CD14-positive monocyte (primary cell): ENCODE measurements around the gene CCN2. TPM values are rescaled to one million over a fixed set of nuclear protein-coding genes. Genes with fewer than 3 reads are reported as not detected.

Experiments used
- DNase-seq, 3 donors: peaks; one replicate each; pipeline ENCODE4 v3.0.0-alpha.2; 2011 to 2022
- H2AFZ ChIP-seq: 2 replicates; pipeline ENCODE4 v1.6.0; 2012; ENCODE audit warnings: mild to moderate bottlenecking, low read depth, low read length, inconsistent platforms; ENCODE audit not compliant: insufficient read depth, poor library complexity, severe bottlenecking
- H3K27ac ChIP-seq, 2 donors: 1 replicate in 1 of 2; 2 replicates in 1 of 2; pipeline ENCODE4 v1.5.1; 2012 to 2013; ENCODE audit warnings: low read length in 2 of 2, control low read depth in 1 of 2, inconsistent platforms in 1 of 2, low read depth in 1 of 2, mild to moderate bottlenecking in 1 of 2
- H3K27me3 ChIP-seq, 2 donors: one replicate each; pipeline versions ENCODE4 v1.6.0 to v1.6.1; 2011 to 2013; ENCODE audit warnings: low read length in 2 of 2; ENCODE audit not compliant: control insufficient read depth in 2 of 2, insufficient read depth in 2 of 2
- H3K36me3 ChIP-seq, 2 donors: replicated peaks in 1 of 2; 1 replicate in 1 of 2; 2 replicates in 1 of 2; pipeline versions ENCODE4 v1.5.1 to v1.6.1; 2012 to 2013; ENCODE audit warnings: low read length in 2 of 2, control low read depth in 1 of 2, inconsistent platforms in 1 of 2, mild to moderate bottlenecking in 1 of 2; ENCODE audit not compliant: insufficient read depth in 2 of 2, control insufficient read depth in 1 of 2
- H3K4me1 ChIP-seq, 2 donors: 1 replicate in 1 of 2; 2 replicates in 1 of 2; pipeline versions ENCODE4 v1.5.1 to v1.6.1; 2012 to 2013; ENCODE audit warnings: low read length in 2 of 2, control low read depth in 1 of 2, inconsistent platforms in 1 of 2, mild to moderate bottlenecking in 1 of 2, moderate library complexity in 1 of 2; ENCODE audit not compliant: insufficient read depth in 2 of 2, control insufficient read depth in 1 of 2
- H3K4me2 ChIP-seq: replicated peaks from 2 replicates; pipeline ENCODE3; 2012; ENCODE audit warnings: low read length, moderate library complexity, mild to moderate bottlenecking; ENCODE audit not compliant: poor library complexity, severe bottlenecking; ENCODE audit errors: extremely low read depth
- H3K4me3 ChIP-seq, 3 experiments: fragments of 200-600 bp in 1 of 3; sonication (generic) in 1 of 3; replicated peaks in 1 of 3; 1 replicate in 2 of 3; 2 replicates in 1 of 3; pipeline ENCODE4 v1.5.1; 2011 to 2013; ENCODE audit warnings: low read length in 3 of 3, mild to moderate bottlenecking in 3 of 3, control low read depth in 2 of 3, low read depth in 2 of 3, inconsistent platforms in 1 of 3, moderate library complexity in 1 of 3
- H3K79me2 ChIP-seq: 2 replicates; pipeline ENCODE4 v1.6.0; 2012; ENCODE audit warnings: mild to moderate bottlenecking, control low read depth, inconsistent platforms, low read length, moderate library complexity; ENCODE audit not compliant: insufficient read depth
- H3K9ac ChIP-seq: 2 replicates; pipeline ENCODE4 v1.6.0; 2017; ENCODE audit warnings: low read length, mild to moderate bottlenecking; ENCODE audit not compliant: insufficient read depth, poor library complexity, severe bottlenecking
- H3K9me3 ChIP-seq, 2 donors: replicated peaks in 1 of 2; 1 replicate in 1 of 2; 2 replicates in 1 of 2; pipeline versions ENCODE4 v1.5.1 to v1.6.1; 2012 to 2013; ENCODE audit warnings: low read length in 2 of 2, control low read depth in 1 of 2; ENCODE audit not compliant: control insufficient read depth in 1 of 2, insufficient read depth in 1 of 2
- H4K20me1 ChIP-seq: 2 replicates; pipeline ENCODE4 v1.6.0; 2012; ENCODE audit warnings: mild to moderate bottlenecking, low read length, control low read depth, moderate library complexity; ENCODE audit not compliant: insufficient read depth
- H3K27ac Mint-ChIP-seq, 7 donors: one replicate each; pipeline ENCODE4 v1.8.0; 2020; ENCODE audit warnings: mild to moderate bottlenecking in 7 of 7, mixed read lengths in 7 of 7, moderate library complexity in 6 of 7, inconsistent platforms in 2 of 7
- H3K27me3 Mint-ChIP-seq, 3 donors: one replicate each; pipeline ENCODE4 v1.8.0; 2021 to 2022; ENCODE audit warnings: low read depth in 3 of 3, mild to moderate bottlenecking in 3 of 3, mixed read lengths in 3 of 3, moderate library complexity in 3 of 3, inconsistent platforms in 1 of 3
- H3K36me3 Mint-ChIP-seq, 2 donors: one replicate each; pipeline ENCODE4 v1.8.0; 2020; ENCODE audit warnings: mixed read lengths in 2 of 2, inconsistent platforms in 1 of 2, mild to moderate bottlenecking in 1 of 2
- H3K4me1 Mint-ChIP-seq: one replicate; pipeline ENCODE4 v1.8.0; 2020; ENCODE audit warnings: mild to moderate bottlenecking, mixed read lengths
- H3K4me3 Mint-ChIP-seq, 2 donors: one replicate each; pipeline ENCODE4 v1.8.0; 2020; ENCODE audit warnings: mild to moderate bottlenecking in 2 of 2, mixed read lengths in 2 of 2, moderate library complexity in 1 of 2
- H3K9me3 Mint-ChIP-seq, 7 donors: one replicate each; pipeline ENCODE4 v1.8.0; 2020 to 2022; ENCODE audit warnings: mixed read lengths in 7 of 7, mild to moderate bottlenecking in 6 of 7, moderate library complexity in 6 of 7, inconsistent platforms in 2 of 7
- CTCF ChIP-seq: fragments of 200-600 bp; IDR thresholded peaks from one replicate; pipeline ENCODE4 v1.8.0; 2022; ENCODE audit warnings: antibody characterized with exemption, mild to moderate bottlenecking
- WGBS: methylation state at CpG from one replicate; pipeline ENCODE4 v1.1.5; 2013; ENCODE audit warnings: missing lambda C conversion rate; ENCODE audit not compliant: insufficient coverage; 5-methylcytosine and 5-hydroxymethylcytosine counted together
- intact Hi-C, 2 donors: fragments of 100-400 bp; cut with micrococcal nuclease; formaldehyde crosslinking; loops; one replicate each; pipeline versions ENCODE4 v1.15.0 to v1.15.1; 2023
- polyA plus RNA-seq, 3 donors: library from polyadenylated mRNA; depleted of rRNA in 1 of 3; unstranded in 2 of 3; stranded (reverse) in 1 of 3; fragments of 300-500 nt in 2 of 3; fragments of >200 nt in 1 of 3; fragmentation: Illumina TruSeq in 2 of 3; gene quantifications; 1 replicate in 2 of 3; 2 replicates in 1 of 3; pipeline ENCODE4 v1.2.3, GENCODE V29; 2012 to 2021

CCN2 gene
- polyA plus RNA-seq, 3 donors: not detected

DNA sequence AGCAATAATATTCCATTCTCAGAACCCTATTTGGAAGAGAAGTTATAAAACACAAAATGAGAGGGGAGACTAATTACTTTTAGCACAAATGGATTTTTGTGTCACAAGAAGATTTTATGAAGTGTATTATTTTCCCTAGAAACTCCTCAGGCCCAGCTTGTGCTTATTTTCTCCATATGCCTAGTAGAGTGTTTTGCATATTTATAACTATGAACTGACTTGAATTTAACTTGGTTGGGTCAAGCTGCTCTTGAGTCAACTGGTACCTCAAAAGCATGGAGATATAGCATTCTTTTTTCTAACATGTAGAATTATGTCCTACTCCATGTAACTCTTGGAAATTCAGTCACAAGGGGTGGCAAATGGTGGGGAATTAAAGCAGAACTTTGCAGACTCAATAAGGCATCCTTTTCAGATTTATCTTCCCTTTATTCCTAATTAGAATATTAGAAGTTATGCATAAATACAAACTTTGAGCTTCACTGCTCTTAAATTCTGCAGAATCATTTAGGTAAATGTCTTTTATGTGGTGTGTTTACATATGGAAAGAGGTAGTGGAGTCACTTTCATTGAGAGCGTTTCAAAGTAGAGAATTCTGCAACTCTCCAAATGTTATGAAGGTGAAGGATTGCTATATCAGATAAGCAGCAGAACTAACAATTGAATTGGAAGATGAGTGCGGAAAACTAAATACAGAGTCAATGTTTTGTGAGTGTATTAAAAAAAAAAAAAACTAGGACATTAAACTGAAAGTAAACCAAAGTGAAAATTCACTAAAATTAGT, 19.1 kb upstream of the CCN2 start:
- no peaks in the 10 kb centered on the region for H4K20me1 ChIP-seq
- no peak overlapping the region for H3K4me2 ChIP-seq
- H3K4me3 ChIP-seq: no peak overlapping the region
- no peak overlapping the region for H3K27ac ChIP-seq
- no peak overlapping the region for H3K9ac ChIP-seq
- intact Hi-C loops: no loop called here
- H3K9me3 ChIP-seq: no peaks in the 10 kb centered on the region
- no peak for TF ChIP-seq CTCF
- no peaks in the 10 kb centered on the region for H3K79me2 ChIP-seq
- H3K36me3 ChIP-seq: no peaks in the 10 kb centered on the region
- DNase-seq: no peak
- no peaks in the 10 kb centered on the region for H3K4me1 ChIP-seq
- no peak overlapping the region for H2AFZ ChIP-seq
- Mint-ChIP-seq H3K27ac (no peak overlapping the region), H3K36me3 (no peaks in the 10 kb centered on the region), H3K9me3 (peaks cover 0 to 3% (median 0%) of the 10 kb centered on the region in 7 donors), H3K27me3 (peaks cover 0 to 2% (median 2%) of the 10 kb centered on the region in 3 donors), H3K4me3 (no peak overlapping the region), H3K4me1 (no peaks in the 10 kb centered on the region)
- 100% methylated on average over 1 of the region's 2 CpGs for WGBS
- H3K27me3 ChIP-seq: no peaks in the 10 kb centered on the region

DNA sequence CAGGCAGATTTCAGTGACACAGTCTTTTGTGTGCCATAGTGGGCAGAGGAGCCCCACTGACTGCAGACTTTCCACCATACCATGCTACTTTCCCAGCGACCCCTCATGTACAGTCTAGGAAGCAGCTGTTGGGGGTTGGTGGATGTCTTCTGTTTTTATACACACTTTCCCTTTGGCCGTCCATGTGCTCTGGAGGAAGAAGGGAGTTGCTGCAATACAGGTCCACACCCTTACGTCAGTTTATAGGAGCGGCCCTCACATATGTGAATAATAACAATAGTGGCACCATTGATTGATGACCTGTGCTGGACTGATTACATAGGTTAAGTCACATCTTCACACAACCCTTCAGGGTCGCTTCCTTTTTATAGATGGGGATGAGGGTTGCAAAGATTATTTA, 17.5 kb upstream of the CCN2 start:
- Mint-ChIP-seq H3K36me3 (no peaks in the 10 kb centered on the region), H3K9me3 (peaks cover 0 to 3% (median 0%) of the 10 kb centered on the region in 7 donors), H3K27ac (no peak overlapping the region), H3K27me3 (peaks cover 0 to 2% (median 2%) of the 10 kb centered on the region in 3 donors), H3K4me3 (no peak overlapping the region), H3K4me1 (no peaks in the 10 kb centered on the region)
- Histone ChIP-seq H3K79me2 (no peaks in the 10 kb centered on the region), H3K4me3 (no peak overlapping the region), H3K4me1 (no peaks in the 10 kb centered on the region), H3K9ac (no peak overlapping the region), H3K27ac (no peak overlapping the region), H3K4me2 (no peak overlapping the region), H3K9me3 (no peaks in the 10 kb centered on the region), H4K20me1 (no peaks in the 10 kb centered on the region), H3K27me3 (no peaks in the 10 kb centered on the region), H3K36me3 (no peaks in the 10 kb centered on the region), H2AFZ (no peak overlapping the region)
- TF ChIP-seq CTCF: no peak
- DNase-seq: no peak
- intact Hi-C loops: no loop called here
- WGBS: no CpG with 5 or more reads among the region's 5 CpGs
